ENCODE measurements around the gene APLP1. TPM values are rescaled to one million over a fixed set of nuclear protein-coding genes. Genes with fewer than 3 reads are reported as not detected.
"Not testable (repeated sequence)": the region's sequence is repeated elsewhere in the genome, so short reads cannot be mapped to it uniquely, and the experiment has no call there.

APLP1 gene
- total RNA-seq, 1 donor from 2014 or later: 23.9 TPM

DNA sequence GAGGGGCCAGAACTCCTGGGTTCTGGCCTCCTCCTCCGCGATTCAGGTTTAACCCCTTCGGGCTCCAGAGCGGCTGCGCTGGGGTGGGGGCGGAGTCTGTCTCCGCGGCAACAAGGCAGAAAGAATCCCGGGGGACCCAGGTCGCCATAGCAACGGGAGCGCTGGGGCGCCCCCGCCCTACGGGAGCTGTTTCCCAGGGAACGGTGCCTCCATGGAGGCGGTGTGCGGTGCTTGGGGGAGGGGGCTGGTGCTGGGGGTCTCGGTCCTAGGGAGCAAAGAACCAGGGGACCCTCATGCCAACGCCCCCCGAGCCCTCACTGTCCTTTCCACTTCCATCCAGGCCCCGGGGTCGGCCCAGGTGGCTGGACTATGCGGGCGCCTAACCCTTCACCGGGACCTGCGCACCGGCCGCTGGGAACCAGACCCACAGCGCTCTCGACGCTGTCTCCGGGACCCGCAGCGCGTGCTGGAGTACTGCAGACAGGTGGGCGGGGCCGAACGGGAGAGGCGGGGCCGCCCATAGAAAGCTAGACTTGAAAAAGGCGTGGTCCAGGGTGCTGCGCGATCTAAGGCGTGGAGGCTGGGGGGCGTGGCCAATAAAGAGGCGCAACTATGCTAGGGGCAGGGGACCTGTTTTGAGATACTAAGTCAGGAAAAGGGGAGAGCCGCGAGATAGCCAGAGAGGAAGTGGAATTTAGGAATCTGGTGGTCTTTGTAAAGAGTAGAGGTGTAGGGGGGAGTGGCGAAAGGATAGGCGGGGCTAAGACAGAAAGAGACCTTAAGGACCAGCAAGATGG lies 1.2 kb downstream of the APLP1 start:
- Histone ChIP-seq H3K36me3 (no peaks in the 10 kb centered on the region), H3K27me3 (ENCODE audit: low read depth) (peaks cover 63% of the 10 kb centered on the region), H3K4me3 (peak overlapping the region; percentile 75), H3K27ac (replicated peaks) (no peak overlapping the region), H3K4me1 (peaks cover 24% of the 10 kb centered on the region), H3K9me3 (replicated peaks) (no peaks in the 10 kb centered on the region)
- intact Hi-C loops (cut with micrococcal nuclease): no loop called here
- DNase-seq: peak; percentile 67
- TF ChIP-seq, protein P1, sequence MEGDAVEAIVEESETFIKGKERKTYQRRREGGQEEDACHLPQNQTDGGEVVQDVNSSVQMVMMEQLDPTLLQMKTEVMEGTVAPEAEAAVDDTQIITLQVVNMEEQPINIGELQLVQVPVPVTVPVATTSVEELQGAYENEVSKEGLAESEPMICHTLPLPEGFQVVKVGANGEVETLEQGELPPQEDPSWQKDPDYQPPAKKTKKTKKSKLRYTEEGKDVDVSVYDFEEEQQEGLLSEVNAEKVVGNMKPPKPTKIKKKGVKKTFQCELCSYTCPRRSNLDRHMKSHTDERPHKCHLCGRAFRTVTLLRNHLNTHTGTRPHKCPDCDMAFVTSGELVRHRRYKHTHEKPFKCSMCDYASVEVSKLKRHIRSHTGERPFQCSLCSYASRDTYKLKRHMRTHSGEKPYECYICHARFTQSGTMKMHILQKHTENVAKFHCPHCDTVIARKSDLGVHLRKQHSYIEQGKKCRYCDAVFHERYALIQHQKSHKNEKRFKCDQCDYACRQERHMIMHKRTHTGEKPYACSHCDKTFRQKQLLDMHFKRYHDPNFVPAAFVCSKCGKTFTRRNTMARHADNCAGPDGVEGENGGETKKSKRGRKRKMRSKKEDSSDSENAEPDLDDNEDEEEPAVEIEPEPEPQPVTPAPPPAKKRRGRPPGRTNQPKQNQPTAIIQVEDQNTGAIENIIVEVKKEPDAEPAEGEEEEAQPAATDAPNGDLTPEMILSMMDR (IDR thresholded peaks at IDR 0.05; ENCODE audit: borderline replicate concordance): no peak

DNA sequence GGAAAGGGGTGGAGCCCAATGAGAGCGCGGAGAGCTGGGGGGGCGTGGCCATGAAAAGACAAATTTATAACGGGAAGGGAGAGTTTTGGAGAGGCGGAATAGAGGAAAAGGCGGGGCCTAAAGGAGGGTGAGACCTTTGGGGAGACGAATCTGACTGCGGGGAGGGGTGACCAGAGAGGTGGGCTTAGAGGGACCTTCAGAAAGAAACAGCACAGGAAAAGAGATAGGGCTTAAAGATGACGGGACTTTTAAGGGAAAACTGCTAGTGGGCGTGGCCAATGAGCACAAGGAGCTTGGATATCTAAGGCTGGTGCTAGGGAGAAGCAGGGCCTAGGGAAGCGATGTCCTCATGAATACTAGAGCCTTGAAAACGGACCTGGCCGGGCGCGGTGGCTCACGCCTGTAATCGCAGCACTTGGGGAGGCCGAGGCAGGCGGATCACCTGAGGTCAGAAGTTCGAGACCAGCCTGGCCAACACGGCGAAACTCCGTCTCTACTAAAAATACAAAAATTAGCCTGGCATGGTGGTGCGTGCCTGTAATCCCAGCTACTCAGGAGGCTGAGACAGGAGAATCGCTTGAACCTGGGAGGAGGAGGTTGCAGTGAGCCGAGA lies 1.9 kb downstream of the APLP1 start:
- intact Hi-C loops (cut with micrococcal nuclease); DNase-seq; H3K9me3 ChIP-seq (replicated peaks); H3K27ac ChIP-seq (replicated peaks); H3K36me3 ChIP-seq: not testable (repeated sequence)
- Histone ChIP-seq H3K4me3 (peak overlapping the region; percentile 75), H3K27me3 (ENCODE audit: low read depth) (peaks cover 56% of the 10 kb centered on the region), H3K4me1 (peaks cover 24% of the 10 kb centered on the region)

DNA sequence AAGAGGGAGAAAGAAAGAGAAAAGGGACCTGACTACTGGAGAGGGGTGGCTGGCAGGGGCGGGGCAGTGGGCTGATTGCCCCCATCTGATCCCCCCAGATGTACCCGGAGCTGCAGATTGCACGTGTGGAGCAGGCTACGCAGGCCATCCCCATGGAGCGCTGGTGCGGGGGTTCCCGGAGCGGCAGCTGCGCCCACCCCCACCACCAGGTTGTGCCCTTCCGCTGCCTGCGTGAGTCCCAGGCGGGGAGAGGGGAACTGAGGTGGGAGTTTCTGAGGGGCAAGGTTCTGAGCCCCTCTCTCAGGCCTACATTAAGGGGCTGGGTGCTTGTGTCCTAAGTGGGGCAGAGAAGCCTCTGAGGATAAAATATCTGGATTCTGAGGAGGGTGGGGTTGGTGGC lies 2.4 kb downstream of the APLP1 start:
- no peak overlapping the region for H3K27ac ChIP-seq (replicated peaks)
- H3K4me3 ChIP-seq: no peak overlapping the region
- TF ChIP-seq, protein P1 (IDR thresholded peaks at IDR 0.05; ENCODE audit: borderline replicate concordance): no peak
- H3K4me1 ChIP-seq: peaks cover 24% of the 10 kb centered on the region
- H3K27me3 ChIP-seq (ENCODE audit: low read depth): peaks cover 50% of the 10 kb centered on the region
- DNase-seq: no peak
- intact Hi-C loops (cut with micrococcal nuclease): no loop called here
- no peaks in the 10 kb centered on the region for H3K36me3 ChIP-seq
- no peaks in the 10 kb centered on the region for H3K9me3 ChIP-seq (replicated peaks)

DNA sequence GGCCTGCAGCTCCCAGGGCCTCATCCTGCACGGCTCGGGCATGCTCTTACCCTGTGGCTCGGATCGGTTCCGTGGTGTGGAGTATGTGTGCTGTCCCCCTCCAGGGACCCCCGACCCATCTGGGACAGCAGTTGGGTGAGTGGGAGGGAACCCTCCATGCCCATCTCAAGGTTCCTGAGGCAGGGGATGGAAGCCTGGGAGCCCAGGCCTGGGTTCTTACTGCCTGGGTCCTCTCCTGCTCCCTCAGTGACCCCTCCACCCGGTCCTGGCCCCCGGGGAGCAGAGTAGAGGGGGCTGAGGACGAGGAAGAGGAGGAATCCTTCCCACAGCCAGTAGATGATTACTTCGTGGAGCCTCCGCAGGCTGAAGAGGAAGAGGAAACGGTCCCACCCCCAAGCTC lies 3.2 kb downstream of the APLP1 start:
- Histone ChIP-seq H3K4me1 (peaks cover 24% of the 10 kb centered on the region), H3K4me3 (no peak overlapping the region), H3K27ac (replicated peaks) (no peak overlapping the region), H3K9me3 (replicated peaks) (no peaks in the 10 kb centered on the region), H3K27me3 (ENCODE audit: low read depth) (peaks cover 42% of the 10 kb centered on the region), H3K36me3 (no peaks in the 10 kb centered on the region)
- no peak for DNase-seq
- TF ChIP-seq, protein P1 (IDR thresholded peaks at IDR 0.05; ENCODE audit: borderline replicate concordance): no peak
- intact Hi-C loops (cut with micrococcal nuclease): no loop called here

DNA sequence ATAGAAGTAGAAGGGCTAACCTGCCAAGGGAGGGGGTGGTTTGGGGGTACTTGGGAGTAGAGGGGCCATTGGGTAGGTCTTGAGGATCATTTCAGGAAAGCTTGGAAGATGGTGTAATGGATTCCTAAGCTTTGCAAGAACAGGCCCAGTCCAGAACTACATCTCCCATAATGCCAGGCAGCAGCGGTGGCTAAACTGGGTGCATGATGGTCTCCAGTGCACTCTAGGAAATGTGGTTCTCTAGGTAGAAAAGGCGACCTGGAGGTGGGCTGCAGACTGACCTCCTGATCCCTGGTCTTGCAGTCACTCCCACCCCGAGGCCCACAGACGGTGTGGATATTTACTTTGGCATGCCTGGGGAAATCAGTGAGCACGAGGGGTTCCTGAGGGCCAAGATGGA lies 3.8 kb downstream of the APLP1 start:
- no peak overlapping the region for H3K4me3 ChIP-seq
- H3K27me3 ChIP-seq (ENCODE audit: low read depth): peaks cover 36% of the 10 kb centered on the region
- H3K4me1 ChIP-seq: peaks cover 24% of the 10 kb centered on the region
- TF ChIP-seq, protein P1 (IDR thresholded peaks at IDR 0.05; ENCODE audit: borderline replicate concordance): no peak
- DNase-seq: no peak
- H3K36me3 ChIP-seq: no peaks in the 10 kb centered on the region
- no peaks in the 10 kb centered on the region for H3K9me3 ChIP-seq (replicated peaks)
- intact Hi-C loops (cut with micrococcal nuclease): no loop called here
- H3K27ac ChIP-seq (replicated peaks): no peak overlapping the region

DNA sequence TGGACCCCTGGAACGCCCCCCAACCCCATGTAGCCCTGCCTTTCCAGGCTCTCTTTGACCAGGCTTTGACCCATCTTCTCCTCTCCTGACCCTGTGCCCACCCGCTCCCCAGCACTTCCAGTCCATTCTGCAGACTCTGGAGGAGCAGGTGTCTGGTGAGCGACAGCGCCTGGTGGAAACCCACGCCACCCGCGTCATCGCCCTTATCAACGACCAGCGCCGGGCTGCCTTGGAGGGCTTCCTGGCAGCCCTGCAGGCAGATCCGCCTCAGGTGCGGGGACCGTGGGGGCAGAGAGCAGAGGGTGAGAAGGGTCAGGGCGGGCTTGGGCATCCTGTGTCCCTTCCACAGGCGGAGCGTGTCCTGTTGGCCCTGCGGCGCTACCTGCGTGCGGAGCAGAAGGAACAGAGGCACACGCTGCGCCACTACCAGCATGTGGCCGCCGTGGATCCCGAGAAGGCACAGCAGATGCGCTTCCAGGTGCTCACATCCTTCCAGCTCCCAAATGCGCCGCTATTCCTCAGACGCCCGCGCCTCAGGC lies 6.1 kb downstream of the APLP1 start:
- TF ChIP-seq, protein P1 (IDR thresholded peaks at IDR 0.05; ENCODE audit: borderline replicate concordance): no peak
- no peak for DNase-seq
- H3K4me3 ChIP-seq: no peak overlapping the region
- peaks cover 11% of the 10 kb centered on the region for H3K4me1 ChIP-seq
- H3K27ac ChIP-seq (replicated peaks): no peak overlapping the region
- H3K36me3 ChIP-seq: no peaks in the 10 kb centered on the region
- peaks cover 38% of the 10 kb centered on the region for H3K27me3 ChIP-seq (ENCODE audit: low read depth)
- H3K9me3 ChIP-seq (replicated peaks): no peaks in the 10 kb centered on the region
- intact Hi-C loops (cut with micrococcal nuclease): no loop called here

Data from left ventricle myocardium inferior (tissue), 1 donor.